ENCODE results near the gene ECM2. TPM values are rescaled to one million over a fixed set of nuclear protein-coding genes. Genes with fewer than 3 reads are reported as not detected.

Gene ECM2
- total RNA-seq, 1 experiment from 2014 or later, result not detected

- Mint-ChIP-seq H3K4me3 (ENCODE audit: low read depth, unreplicated experiment) (no peak overlapping the region), H3K27me3 (ENCODE audit: unreplicated experiment) (no peaks in the 10 kb centered on the region), H3K4me1 (ENCODE audit: low read depth, unreplicated experiment) (no peaks in the 10 kb centered on the region), H3K36me3 (ENCODE audit: insufficient read depth, unreplicated experiment) (no peaks in the 10 kb centered on the region), H3K27ac (ENCODE audit: unreplicated experiment) (no peak overlapping the region), H3K9me3 (ENCODE audit: low read depth, unreplicated experiment) (no peaks in the 10 kb centered on the region)
- intact Hi-C loops (cut with micrococcal nuclease; ENCODE audit: unreplicated experiment), result no loop called here
- TF ChIP-seq CTCF (IDR thresholded peaks at IDR 0.05; ENCODE audit: unreplicated experiment), result no peak
- no TSS peak for BruUV-seq (replicated peaks)
- no peak for DNase-seq
- CTCF ChIA-PET, result no interaction called here
Measured at GRCh38 chr9:92492781-92493401, 42.9 kb downstream of the ECM2 start.

- TF ChIP-seq CTCF (IDR thresholded peaks at IDR 0.05; ENCODE audit: unreplicated experiment), result no peak
- intact Hi-C loops (cut with micrococcal nuclease; ENCODE audit: unreplicated experiment), result no loop called here
- Mint-ChIP-seq H3K27ac (ENCODE audit: unreplicated experiment) (no peak overlapping the region), H3K27me3 (ENCODE audit: unreplicated experiment) (no peaks in the 10 kb centered on the region), H3K9me3 (ENCODE audit: low read depth, unreplicated experiment) (no peaks in the 10 kb centered on the region), H3K4me3 (ENCODE audit: low read depth, unreplicated experiment) (no peak overlapping the region), H3K36me3 (ENCODE audit: insufficient read depth, unreplicated experiment) (no peaks in the 10 kb centered on the region), H3K4me1 (ENCODE audit: low read depth, unreplicated experiment) (peaks cover 4% of the 10 kb centered on the region)
- CTCF ChIA-PET, result no interaction called here
- no TSS peak for BruUV-seq (replicated peaks)
- DNase-seq, result no peak
Measured at GRCh38 chr9:92488681-92489550, 46.9 kb downstream of the ECM2 start.

GRCh38 chr9:92486371-92486770, 49.4 kb downstream of the ECM2 start:
- intact Hi-C loops (cut with micrococcal nuclease; ENCODE audit: unreplicated experiment), result no loop called here
- Mint-ChIP-seq H3K27ac (ENCODE audit: unreplicated experiment) (no peak overlapping the region), H3K27me3 (ENCODE audit: unreplicated experiment) (no peaks in the 10 kb centered on the region), H3K9me3 (ENCODE audit: low read depth, unreplicated experiment) (no peaks in the 10 kb centered on the region), H3K4me3 (ENCODE audit: low read depth, unreplicated experiment) (no peak overlapping the region), H3K36me3 (ENCODE audit: insufficient read depth, unreplicated experiment) (no peaks in the 10 kb centered on the region), H3K4me1 (ENCODE audit: low read depth, unreplicated experiment) (peaks cover 12% of the 10 kb centered on the region)
- CTCF ChIA-PET, result no interaction called here
- no peak for TF ChIP-seq CTCF (IDR thresholded peaks at IDR 0.05; ENCODE audit: unreplicated experiment)
- DNase-seq, result no peak
- no TSS peak for BruUV-seq (replicated peaks)

GRCh38 chr9:92484563-92484962, 51.2 kb downstream of the ECM2 start:
- CTCF ChIA-PET, result no interaction called here
- BruUV-seq (replicated peaks), result no TSS peak

More at GRCh38 chr9:92484563-92484962, 51.2 kb downstream of the ECM2 start:
- no peak for TF ChIP-seq CTCF (IDR thresholded peaks at IDR 0.05; ENCODE audit: unreplicated experiment)
- Mint-ChIP-seq H3K4me1 (ENCODE audit: low read depth, unreplicated experiment) (peaks cover 21% of the 10 kb centered on the region), H3K27me3 (ENCODE audit: unreplicated experiment) (no peaks in the 10 kb centered on the region), H3K4me3 (ENCODE audit: low read depth, unreplicated experiment) (no peak overlapping the region), H3K9me3 (ENCODE audit: low read depth, unreplicated experiment) (no peaks in the 10 kb centered on the region), H3K27ac (ENCODE audit: unreplicated experiment) (no peak overlapping the region), H3K36me3 (ENCODE audit: insufficient read depth, unreplicated experiment) (no peaks in the 10 kb centered on the region)
- no peak for DNase-seq
- intact Hi-C loops (cut with micrococcal nuclease; ENCODE audit: unreplicated experiment), result no loop called here

Data from Calu3 (cell line).